Medulla oblongata (tissue), 1 donor: ENCODE data around the gene OPN1LW.
A peak's percentile ranks its signal among the peaks of the same experiment; 100 is the strongest.
"Not testable (repeated sequence)": the region's sequence is repeated elsewhere in the genome, so short reads cannot be mapped to it uniquely, and the experiment has no call there.

ENCODE experiments used
- DNase-seq: peaks from one replicate; pipeline ENCODE4 v3.0.0-alpha.2; 2015; ENCODE audit errors: extremely low spot score

Gene OPN1LW

GRCh38 chrX:154144010-154144409 lies at the start of gene OPN1LW:
TSS of gene OPN1LW (plus strand) at chrX:154144243. CDS start at chrX:154144284, 41 bp downstream.
- not testable (repeated sequence) for DNase-seq

GRCh38 chrX:154094833-154095232 lies 49.2 kb upstream of the OPN1LW start:
- DNase-seq, result no peak

- DNase-seq, result peak; percentile 37
Measured at GRCh38 chrX:154096140-154097002, 47.7 kb upstream of the OPN1LW start.

- peak; percentile 77 for DNase-seq
Measured at GRCh38 chrX:154097003-154097588, 46.9 kb upstream of the OPN1LW start.

- DNase-seq, result peak; percentile 93
Measured at GRCh38 chrX:154097589-154098541, 46.2 kb upstream of the OPN1LW start, which contains the start of gene MECP2. TSS of gene MECP2 (minus strand) at chrX:154097717.

GRCh38 chrX:154098551-154098950 lies 45.5 kb upstream of the OPN1LW start:
- DNase-seq, result no peak

- no peak for DNase-seq
Measured at GRCh38 chrX:154113729-154114128, 30.3 kb upstream of the OPN1LW start.

GRCh38 chrX:154114652-154115051 lies 29.4 kb upstream of the OPN1LW start:
- no peak for DNase-seq

- DNase-seq, result no peak
Measured at GRCh38 chrX:154115071-154115470, 29.0 kb upstream of the OPN1LW start.

- DNase-seq, result no peak
Measured at GRCh38 chrX:154115750-154116149, 28.3 kb upstream of the OPN1LW start.

- no peak for DNase-seq
Measured at GRCh38 chrX:154116426-154117211, 27.4 kb upstream of the OPN1LW start.

GRCh38 chrX:154117566-154117965 lies 26.5 kb upstream of the OPN1LW start:
- no peak for DNase-seq

GRCh38 chrX:154120567-154120966 lies 23.5 kb upstream of the OPN1LW start:
- DNase-seq, result no peak

GRCh38 chrX:154121207-154121606 lies 22.8 kb upstream of the OPN1LW start:
- DNase-seq, result no peak

- DNase-seq, result no peak
Measured at GRCh38 chrX:154121961-154122360, 22.1 kb upstream of the OPN1LW start.

GRCh38 chrX:154123241-154124219 lies 20.5 kb upstream of the OPN1LW start:
- no peak for DNase-seq

GRCh38 chrX:154125391-154126040 lies 18.5 kb upstream of the OPN1LW start:
- DNase-seq, result no peak

GRCh38 chrX:154126101-154126500 lies 17.9 kb upstream of the OPN1LW start:
- no peak for DNase-seq

GRCh38 chrX:154131955-154132354 lies 12.1 kb upstream of the OPN1LW start:
- no peak for DNase-seq
